ENCODE data around the gene VPS26B.

VPS26B gene

DNA sequence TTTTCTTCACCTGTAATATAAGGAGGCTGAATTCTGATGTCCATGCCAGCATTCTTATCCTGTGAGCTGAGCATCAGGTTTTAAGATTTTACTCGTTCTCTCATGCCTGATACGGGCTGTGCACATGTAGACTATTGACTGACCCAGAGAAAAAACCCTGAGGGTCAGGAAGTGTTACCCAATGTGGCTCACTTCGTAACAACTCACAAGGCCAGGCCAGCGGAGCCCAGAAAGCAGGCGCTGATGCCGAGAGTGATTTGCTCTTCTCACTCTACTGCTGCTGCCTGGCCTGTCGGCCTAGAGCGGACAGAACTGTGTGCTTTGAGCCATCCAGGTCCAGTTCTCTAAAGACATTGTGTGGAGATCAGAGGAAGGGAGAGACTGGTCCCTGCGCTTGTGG lies 17.9 kb downstream of the VPS26B start:
- H3K36me3 ChIP-seq (ENCODE audit: insufficient read depth, insufficient read length, low read length), result peaks cover 64% of the 10 kb centered on the region
- DNase-seq (ENCODE audit: low read depth, low spot score), result no peak
- no peaks in the 10 kb centered on the region for H3K27me3 ChIP-seq (ENCODE audit: insufficient read depth, insufficient read length)

DNA sequence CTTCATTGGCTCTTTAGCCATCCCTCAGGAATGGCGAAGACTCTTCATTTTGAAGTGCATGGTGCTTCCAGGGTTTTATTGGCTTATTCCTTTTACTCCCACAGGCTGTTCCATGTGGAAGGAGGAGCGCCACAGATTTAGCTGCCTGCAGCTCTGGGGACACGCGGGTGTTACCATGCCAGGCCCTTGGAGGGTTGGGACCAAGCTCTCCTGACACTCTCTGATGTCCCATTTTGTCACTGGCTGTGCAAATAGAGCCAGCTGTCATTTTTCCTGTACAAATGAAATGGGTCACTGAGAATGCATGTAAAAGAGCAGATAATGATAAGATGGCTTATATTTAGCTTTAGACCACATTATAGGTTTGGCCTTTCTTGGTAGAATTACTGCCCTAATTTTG lies 19.4 kb downstream of the VPS26B start:
- H3K36me3 ChIP-seq (ENCODE audit: insufficient read depth, insufficient read length, low read length), result peaks cover 78% of the 10 kb centered on the region
- H3K9me3 ChIP-seq (ENCODE audit: insufficient read depth, low read length), result no peaks in the 10 kb centered on the region
- no peak overlapping the region for H3K4me3 ChIP-seq (ENCODE audit: insufficient read length, low read depth)
- H3K27me3 ChIP-seq (ENCODE audit: insufficient read depth, insufficient read length), result no peaks in the 10 kb centered on the region
- TF ChIP-seq ZNF274 (IDR thresholded peaks at IDR 0.05; ENCODE audit: low read depth, low read length) (no peak), SUZ12 (IDR thresholded peaks at IDR 0.05; ENCODE audit: extremely low read depth, insufficient read depth, insufficient read length) (no peak), YY1 (IDR thresholded peaks at IDR 0.05; ENCODE audit: insufficient read depth, insufficient read length) (no peak)
- H3K9ac ChIP-seq (ENCODE audit: insufficient read length, low read depth), result no peak overlapping the region
- no peak for DNase-seq (ENCODE audit: low read depth, low spot score)
- H3K4me1 ChIP-seq (ENCODE audit: insufficient read depth, insufficient read length), result no peaks in the 10 kb centered on the region

More for the DNA sequence above, 17.9 kb downstream of the VPS26B start:
- Histone ChIP-seq H3K4me1 (ENCODE audit: insufficient read depth, insufficient read length) (no peaks in the 10 kb centered on the region), H3K9me3 (ENCODE audit: insufficient read depth, low read length) (no peaks in the 10 kb centered on the region), H3K4me3 (ENCODE audit: insufficient read length, low read depth) (no peak overlapping the region), H3K9ac (ENCODE audit: insufficient read length, low read depth) (no peak overlapping the region)
- no peak for TF ChIP-seq YY1 (IDR thresholded peaks at IDR 0.05; ENCODE audit: insufficient read depth, insufficient read length)
- no peak for TF ChIP-seq ZNF274 (IDR thresholded peaks at IDR 0.05; ENCODE audit: low read depth, low read length)
- no peak for TF ChIP-seq SUZ12 (IDR thresholded peaks at IDR 0.05; ENCODE audit: extremely low read depth, insufficient read depth, insufficient read length)

DNA sequence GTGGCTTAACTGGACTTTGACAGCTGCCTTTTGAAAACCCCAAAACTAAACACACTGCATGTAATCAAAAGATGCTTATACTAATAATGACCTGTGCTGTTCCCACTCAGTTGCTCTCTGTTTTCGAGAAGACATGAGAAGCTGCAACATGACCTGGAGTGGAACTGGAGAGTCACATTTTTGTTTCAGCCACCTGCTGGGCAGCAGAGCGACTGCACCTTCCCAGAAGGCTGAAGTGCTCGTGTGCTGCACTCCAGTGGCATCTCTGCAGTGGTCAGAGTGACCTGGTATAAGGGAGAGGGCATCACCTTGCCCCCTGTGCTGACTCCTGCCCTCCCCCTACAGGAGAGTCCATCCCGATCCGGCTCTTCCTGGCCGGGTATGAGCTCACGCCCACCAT lies 20.1 kb downstream of the VPS26B start:
- Histone ChIP-seq H3K9me3 (ENCODE audit: insufficient read depth, low read length) (no peaks in the 10 kb centered on the region), H3K4me1 (ENCODE audit: insufficient read depth, insufficient read length) (no peaks in the 10 kb centered on the region), H3K27me3 (ENCODE audit: insufficient read depth, insufficient read length) (no peaks in the 10 kb centered on the region), H3K4me3 (ENCODE audit: insufficient read length, low read depth) (no peak overlapping the region), H3K9ac (ENCODE audit: insufficient read length, low read depth) (no peak overlapping the region), H3K36me3 (ENCODE audit: insufficient read depth, insufficient read length, low read length) (peaks cover 78% of the 10 kb centered on the region)
- TF ChIP-seq ZNF274 (IDR thresholded peaks at IDR 0.05; ENCODE audit: low read depth, low read length) (no peak), SUZ12 (IDR thresholded peaks at IDR 0.05; ENCODE audit: extremely low read depth, insufficient read depth, insufficient read length) (no peak), YY1 (IDR thresholded peaks at IDR 0.05; ENCODE audit: insufficient read depth, insufficient read length) (no peak)
- no peak for DNase-seq (ENCODE audit: low read depth, low spot score)

DNA sequence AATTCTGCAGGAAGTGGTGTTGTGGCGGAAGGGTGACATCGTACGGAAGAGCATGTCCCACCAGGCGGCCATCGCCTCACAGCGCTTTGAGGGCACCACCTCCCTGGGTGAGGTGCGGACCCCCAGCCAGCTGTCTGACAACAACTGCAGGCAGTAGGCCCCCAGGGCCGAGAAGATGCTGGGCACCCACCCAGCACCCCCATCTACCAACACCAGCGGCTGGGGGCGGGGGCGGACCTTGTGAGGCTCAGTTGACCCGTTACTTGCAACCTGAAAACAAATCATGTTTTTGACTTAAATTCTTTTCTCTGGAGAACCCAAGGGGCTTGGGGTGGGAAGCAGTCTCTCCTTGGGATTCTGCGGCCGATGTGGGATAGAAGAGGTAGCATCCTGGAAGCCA lies 21.0 kb downstream of the VPS26B start:
- no peaks in the 10 kb centered on the region for H3K9me3 ChIP-seq (ENCODE audit: insufficient read depth, low read length)
- no peaks in the 10 kb centered on the region for H3K27me3 ChIP-seq (ENCODE audit: insufficient read depth, insufficient read length)
- H3K4me1 ChIP-seq (ENCODE audit: insufficient read depth, insufficient read length), result no peaks in the 10 kb centered on the region
- no peak for TF ChIP-seq YY1 (IDR thresholded peaks at IDR 0.05; ENCODE audit: insufficient read depth, insufficient read length)
- no peak for TF ChIP-seq SUZ12 (IDR thresholded peaks at IDR 0.05; ENCODE audit: extremely low read depth, insufficient read depth, insufficient read length)
- TF ChIP-seq ZNF274 (IDR thresholded peaks at IDR 0.05; ENCODE audit: low read depth, low read length), result no peak
- DNase-seq (ENCODE audit: low read depth, low spot score), result no peak
- no peak overlapping the region for H3K4me3 ChIP-seq (ENCODE audit: insufficient read length, low read depth)
- H3K9ac ChIP-seq (ENCODE audit: insufficient read length, low read depth), result no peak overlapping the region
- H3K36me3 ChIP-seq (ENCODE audit: insufficient read depth, insufficient read length, low read length), result peaks cover 78% of the 10 kb centered on the region

DNA sequence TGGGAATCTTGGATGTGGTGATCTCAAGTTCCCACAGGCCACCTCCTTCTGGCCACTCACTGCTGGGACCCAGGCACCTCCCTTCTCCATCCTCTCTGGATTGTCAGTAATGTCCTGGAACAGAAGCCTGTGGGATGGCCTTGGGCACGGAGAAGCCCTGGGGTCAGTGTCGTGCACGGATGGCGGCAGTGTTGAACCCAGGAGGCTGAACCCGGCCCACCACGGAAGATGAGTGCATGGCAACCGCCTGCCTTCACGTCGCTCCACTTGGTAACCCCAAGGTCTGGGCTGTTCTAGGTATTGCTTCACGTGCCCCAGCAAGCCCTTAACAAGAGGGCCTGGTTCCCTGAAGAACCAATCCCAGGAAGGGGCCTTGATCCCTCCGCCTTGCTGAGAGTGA lies 21.6 kb downstream of the VPS26B start:
- Histone ChIP-seq H3K36me3 (ENCODE audit: insufficient read depth, insufficient read length, low read length) (peaks cover 82% of the 10 kb centered on the region), H3K27me3 (ENCODE audit: insufficient read depth, insufficient read length) (no peaks in the 10 kb centered on the region), H3K4me1 (ENCODE audit: insufficient read depth, insufficient read length) (no peaks in the 10 kb centered on the region), H3K4me3 (ENCODE audit: insufficient read length, low read depth) (no peak overlapping the region), H3K9ac (ENCODE audit: insufficient read length, low read depth) (no peak overlapping the region), H3K9me3 (ENCODE audit: insufficient read depth, low read length) (no peaks in the 10 kb centered on the region)
- TF ChIP-seq SUZ12 (IDR thresholded peaks at IDR 0.05; ENCODE audit: extremely low read depth, insufficient read depth, insufficient read length), result no peak
- no peak for TF ChIP-seq ZNF274 (IDR thresholded peaks at IDR 0.05; ENCODE audit: low read depth, low read length)
- TF ChIP-seq YY1 (IDR thresholded peaks at IDR 0.05; ENCODE audit: insufficient read depth, insufficient read length), result no peak
- DNase-seq (ENCODE audit: low read depth, low spot score), result no peak

DNA sequence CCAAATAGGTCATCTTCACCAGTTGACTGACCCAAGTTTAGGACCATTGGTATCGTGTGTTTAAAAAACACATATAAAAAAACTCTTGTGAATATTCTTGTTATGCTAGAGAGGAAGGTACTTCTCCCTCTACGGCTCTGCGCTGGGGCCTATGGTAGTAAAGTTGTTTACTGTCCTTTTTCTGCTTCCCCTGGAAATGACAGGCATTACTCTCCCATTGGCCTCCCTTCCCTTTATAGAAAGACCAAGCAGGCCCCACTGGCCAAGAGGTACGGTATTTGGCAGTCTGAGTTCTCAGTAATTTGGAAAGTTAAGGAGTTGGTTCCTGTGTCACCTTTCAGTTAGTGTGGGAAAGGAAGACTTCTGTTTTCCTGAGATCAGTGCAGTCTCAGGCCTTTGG lies 22.2 kb downstream of the VPS26B start:
- Histone ChIP-seq H3K9ac (ENCODE audit: insufficient read length, low read depth) (no peak overlapping the region), H3K4me1 (ENCODE audit: insufficient read depth, insufficient read length) (no peaks in the 10 kb centered on the region), H3K4me3 (ENCODE audit: insufficient read length, low read depth) (no peak overlapping the region), H3K9me3 (ENCODE audit: insufficient read depth, low read length) (no peaks in the 10 kb centered on the region), H3K36me3 (ENCODE audit: insufficient read depth, insufficient read length, low read length) (peaks cover 77% of the 10 kb centered on the region), H3K27me3 (ENCODE audit: insufficient read depth, insufficient read length) (no peaks in the 10 kb centered on the region)
- no peak for DNase-seq (ENCODE audit: low read depth, low spot score)
- TF ChIP-seq SUZ12 (IDR thresholded peaks at IDR 0.05; ENCODE audit: extremely low read depth, insufficient read depth, insufficient read length), result no peak
- TF ChIP-seq YY1 (IDR thresholded peaks at IDR 0.05; ENCODE audit: insufficient read depth, insufficient read length), result no peak
- TF ChIP-seq ZNF274 (IDR thresholded peaks at IDR 0.05; ENCODE audit: low read depth, low read length), result no peak

DNA sequence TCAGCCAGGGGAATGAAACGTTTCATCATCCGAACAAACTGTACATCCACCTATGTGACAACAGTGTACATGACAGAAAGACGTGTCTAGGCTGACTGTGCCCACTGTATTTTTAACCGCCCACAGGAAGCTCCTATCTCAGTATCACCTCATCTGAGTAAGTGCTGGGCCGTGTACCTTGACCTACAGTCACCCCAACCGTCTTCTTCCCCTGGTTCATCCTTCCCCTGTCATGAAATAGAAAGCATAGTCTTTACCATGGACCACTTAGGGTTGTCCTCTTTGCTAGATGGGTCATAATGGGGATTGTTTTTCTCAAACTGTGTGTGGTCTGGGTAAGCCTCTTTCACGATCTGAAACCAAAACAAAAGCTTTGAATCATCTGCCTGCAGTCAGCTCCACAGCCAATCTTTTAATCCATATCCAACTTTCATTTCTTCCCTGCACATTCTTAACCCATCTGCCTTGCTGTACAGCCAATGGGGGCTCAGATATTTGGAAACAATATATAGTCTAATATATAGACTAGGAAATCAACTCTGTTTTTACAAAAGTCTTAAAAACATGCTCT lies 24.5 kb downstream of the VPS26B start:
- H3K4me3 ChIP-seq (ENCODE audit: insufficient read length, low read depth), result no peak overlapping the region
- H3K4me1 ChIP-seq (ENCODE audit: insufficient read depth, insufficient read length), result no peaks in the 10 kb centered on the region
- no peak for DNase-seq (ENCODE audit: low read depth, low spot score)
- H3K27me3 ChIP-seq (ENCODE audit: insufficient read depth, insufficient read length), result no peaks in the 10 kb centered on the region
- H3K9ac ChIP-seq (ENCODE audit: insufficient read length, low read depth), result no peak overlapping the region
- TF ChIP-seq SUZ12 (IDR thresholded peaks at IDR 0.05; ENCODE audit: extremely low read depth, insufficient read depth, insufficient read length) (no peak), ZNF274 (IDR thresholded peaks at IDR 0.05; ENCODE audit: low read depth, low read length) (no peak), YY1 (IDR thresholded peaks at IDR 0.05; ENCODE audit: insufficient read depth, insufficient read length) (no peak)
- peaks cover 64% of the 10 kb centered on the region for H3K36me3 ChIP-seq (ENCODE audit: insufficient read depth, insufficient read length, low read length)
- no peaks in the 10 kb centered on the region for H3K9me3 ChIP-seq (ENCODE audit: insufficient read depth, low read length)

Measured in NT2/D1 (cell line).